GM20431 (cell line): ENCODE results near the gene MAP4K5.
"Not testable (repeated sequence)": the region's sequence is repeated elsewhere in the genome, so short reads cannot be mapped to it uniquely, and the experiment has no call there.

Source experiments
- in situ Hi-C: fragments of 300-500 bp; cut with MseI, MboI; formaldehyde crosslinking; loops from one replicate; pipeline ENCODE4 v1.15.0; 2020; ENCODE audit warnings: low sequenced_read_pairs; ENCODE audit not compliant: unreplicated experiment

Gene MAP4K5

GRCh38 chr14:50532502-50533240 is at the start of gene MAP4K5:
Gene MAP4K5, minus strand, starts transcription at chr14:50532569. Its CDS starts 520 bp downstream, at chr14:50532049.
- in situ Hi-C loops: loop anchor here (25.0 kb wide), 1 partner anchor 195 kb away; no protein-coding TSS in a partner anchor

- in situ Hi-C loops: no loop called here
Measured at GRCh38 chr14:50578433-50578832, 46.1 kb upstream of the MAP4K5 start.

GRCh38 chr14:50577982-50578381 is 45.6 kb upstream of the MAP4K5 start:
- in situ Hi-C loops: no loop called here

GRCh38 chr14:50575769-50576168 is 43.4 kb upstream of the MAP4K5 start:
- in situ Hi-C loops: no loop called here

- in situ Hi-C loops: no loop called here
Measured at GRCh38 chr14:50573862-50574261, 41.5 kb upstream of the MAP4K5 start.

- in situ Hi-C loops: no loop called here
Measured at GRCh38 chr14:50569714-50570274, 37.4 kb upstream of the MAP4K5 start.

GRCh38 chr14:50562841-50563240 is 30.5 kb upstream of the MAP4K5 start:
- in situ Hi-C loops: no loop called here

- in situ Hi-C loops: no loop called here
Measured at GRCh38 chr14:50560931-50561285, 28.5 kb upstream of the MAP4K5 start.

GRCh38 chr14:50559990-50560930 is 27.9 kb upstream of the MAP4K5 start, which contains the start of gene ATL1:
Gene ATL1, plus strand, starts transcription at chr14:50560145. Its CDS starts 121 bp downstream, at chr14:50560266.
- in situ Hi-C loops: no loop called here

- in situ Hi-C loops: not testable (repeated sequence)
Measured at GRCh38 chr14:50552796-50553195, 20.4 kb upstream of the MAP4K5 start.

GRCh38 chr14:50551877-50552276 is 19.5 kb upstream of the MAP4K5 start:
- in situ Hi-C loops: no loop called here

- in situ Hi-C loops: no loop called here
Measured at GRCh38 chr14:50550294-50550693, 17.9 kb upstream of the MAP4K5 start.

GRCh38 chr14:50545618-50546017 is 13.2 kb upstream of the MAP4K5 start:
- in situ Hi-C loops: loop anchor here (25.0 kb wide), 1 partner anchor 208 kb away; no protein-coding TSS in a partner anchor

GRCh38 chr14:50544911-50545310 is 12.5 kb upstream of the MAP4K5 start:
- in situ Hi-C loops: loop anchor here (25.0 kb wide), 1 partner anchor 208 kb away; no protein-coding TSS in a partner anchor

- in situ Hi-C loops: loop anchor here (25.0 kb wide), 1 partner anchor 206 kb away; no protein-coding TSS in a partner anchor
Measured at GRCh38 chr14:50542941-50543418, 10.6 kb upstream of the MAP4K5 start.

GRCh38 chr14:50541159-50541567 is 8.8 kb upstream of the MAP4K5 start:
- in situ Hi-C loops: loop anchor here (25.0 kb wide), 1 partner anchor 204 kb away; no protein-coding TSS in a partner anchor

GRCh38 chr14:50539051-50539450 is 6.7 kb upstream of the MAP4K5 start:
- in situ Hi-C loops: loop anchor here (25.0 kb wide), 1 partner anchor 202 kb away; no protein-coding TSS in a partner anchor

- in situ Hi-C loops: loop anchor here (25.0 kb wide), 1 partner anchor 201 kb away; no protein-coding TSS in a partner anchor
Measured at GRCh38 chr14:50538034-50538433, 5.7 kb upstream of the MAP4K5 start.

- in situ Hi-C loops: loop anchor here (25.0 kb wide), 1 partner anchor 198 kb away; no protein-coding TSS in a partner anchor
Measured at GRCh38 chr14:50534997-50535396, 2.6 kb upstream of the MAP4K5 start.

- in situ Hi-C loops: loop anchor here (25.0 kb wide), 1 partner anchor 197 kb away; no protein-coding TSS in a partner anchor
Measured at GRCh38 chr14:50534416-50534815, 2.0 kb upstream of the MAP4K5 start.
